HepG2 (cell line): ENCODE data around the gene POP5. TPM values are rescaled to one million over a fixed set of nuclear protein-coding genes. Genes with fewer than 3 reads are reported as not detected.
A peak's percentile ranks its signal among the peaks of the same experiment; 100 is the strongest.

Experiments
- ATAC-seq: fragments of 200-7000 bp; cut with Tn5 transposase; 3 replicates; pipeline ENCODE4 v1.9.1; 2020; ENCODE audit warnings: mild to moderate bottlenecking, moderate library complexity
- BruUV-seq: library from RNA; stranded (reverse); fragments of 400-500 nt; replicated peaks from 2 replicates; lab custom pipeline; 2021; lab: Mats Ljungman, UMichigan
- CTCF ChIA-PET: fragments of 300-600 bp; formaldehyde crosslinking; extraction: SDS; loops from one replicate; lab custom pipeline; 2021; ENCODE audit warnings: low total read pairs, inconsistent platforms, low intra/inter-chr PET ratio; lab: Yijun Ruan, JAX
- POLR2A ChIA-PET: fragments of 350-600 bp; sonication (Branson Sonifier 250); formaldehyde crosslinking; loops from one replicate; lab custom pipeline; 2020; ENCODE audit warnings: antibody characterized with exemption, inconsistent platforms; lab: Yijun Ruan, JAX
- DNase-seq: peaks from one replicate; pipeline ENCODE4 v3.0.0-alpha.2; 2015; ENCODE audit warnings: low spot score
- FAIRE-seq: peaks from 3 replicates; lab custom pipeline; 2011; peaks lifted over from hg19 to GRCh38; lab: Jason Lieb, UNC
- H2AFZ ChIP-seq: one replicate; pipeline ENCODE4 v1.6.1; 2011; ENCODE audit warnings: low read length, inconsistent platforms
- H3K27ac ChIP-seq: fragments of 300-600 bp; 3 replicates; pipeline ENCODE4 v1.8.0; 2011; ENCODE audit warnings: mixed run types, mild to moderate bottlenecking, mixed read lengths, low read length, inconsistent platforms; ENCODE audit not compliant: insufficient read depth; ENCODE audit errors: extremely low read length
- H3K27me3 ChIP-seq, 2 experiments: fragments of 200-600 bp in 1 of 2; 2 replicates in 1 of 2; 3 replicates in 1 of 2; pipeline versions ENCODE4 v1.6.0 to v1.8.0; 2011; ENCODE audit warnings: low read length in 2 of 2, mild to moderate bottlenecking in 2 of 2, moderate library complexity in 2 of 2, inconsistent platforms in 1 of 2; ENCODE audit not compliant: insufficient read depth in 2 of 2, control insufficient read depth in 1 of 2
- H3K36me3 ChIP-seq, 2 experiments: fragments of 200-600 bp in 1 of 2; replicated peaks in 1 of 2; 2 replicates in 1 of 2; 3 replicates in 1 of 2; pipeline versions ENCODE4 v1.5.1 to v1.8.0; 2011; ENCODE audit warnings: low read length in 2 of 2, inconsistent platforms in 1 of 2; ENCODE audit not compliant: insufficient read depth in 2 of 2, control insufficient read depth in 1 of 2
- H3K4me1 ChIP-seq: 2 replicates; pipeline ENCODE4 v1.5.1; 2012; ENCODE audit warnings: low read length, inconsistent platforms; ENCODE audit not compliant: insufficient read depth
- H3K4me2 ChIP-seq: 2 replicates; pipeline ENCODE4 v1.6.0; 2011; ENCODE audit warnings: low read depth, low read length, inconsistent platforms
- H3K4me3 ChIP-seq, 3 experiments: fragments of 200-600 bp in 1 of 3; sonication (generic), shearing (Covaris generic) in 1 of 3; replicated peaks in 1 of 3; 2 replicates each; pipeline ENCODE4 v1.5.1; 2011 to 2016; ENCODE audit warnings: low read length in 3 of 3, inconsistent platforms in 2 of 3, low read depth in 2 of 3, mild to moderate bottlenecking in 2 of 3, control low read depth in 1 of 3, mixed read lengths in 1 of 3; ENCODE audit not compliant: insufficient read depth in 1 of 3
- H3K79me2 ChIP-seq: one replicate; pipeline ENCODE4 v1.6.1; 2011; ENCODE audit warnings: low read length, inconsistent platforms; ENCODE audit not compliant: insufficient read depth
- H3K9ac ChIP-seq: 2 replicates; pipeline ENCODE4 v1.6.0; 2011; ENCODE audit warnings: mild to moderate bottlenecking, low read depth, low read length, inconsistent platforms; ENCODE audit not compliant: insufficient read depth
- H3K9me3 ChIP-seq: 2 replicates; pipeline ENCODE4 v1.5.1; 2012; ENCODE audit warnings: mild to moderate bottlenecking, low read length
- H4K20me1 ChIP-seq: 2 replicates; pipeline ENCODE4 v1.6.0; 2011; ENCODE audit warnings: inconsistent platforms, mild to moderate bottlenecking, low read length, moderate library complexity; ENCODE audit not compliant: insufficient read depth
- CHD4 ChIP-seq: fragments of 200-600 bp; sonication (generic); IDR thresholded peaks from 2 replicates; pipeline ENCODE4 v1.7.0; 2017; ENCODE audit warnings: mild to moderate bottlenecking, low read length, borderline replicate concordance
- EZH2 ChIP-seq: conservative IDR thresholded peaks from 2 replicates; pipeline ENCODE4 v1.6.1; 2012; ENCODE audit warnings: mild to moderate bottlenecking, low read depth, low read length, moderate library complexity
- FLYWCH1 ChIP-seq: sonication (generic); formaldehyde crosslinking; IDR thresholded peaks from 2 replicates; pipeline ENCODE4 v1.8.1; 2023; ENCODE audit warnings: mild to moderate bottlenecking, missing genetic modification reagents
- GATAD2A ChIP-seq: IDR thresholded peaks from 2 replicates; pipeline ENCODE4 v1.6.1; 2016
- HCFC1 ChIP-seq: fragments of 150-350 bp; IDR thresholded peaks from 2 replicates; pipeline ENCODE4 v1.6.1; 2014; ENCODE audit warnings: low read depth, low read length
- HNRNPUL1 ChIP-seq: fragments of 200-400 bp; formaldehyde crosslinking; IDR thresholded peaks from 2 replicates; pipeline ENCODE4 v1.6.1; 2017; ENCODE audit warnings: low read depth, mild to moderate bottlenecking, low read length, moderate library complexity
- KLF13 ChIP-seq: sonication (generic); formaldehyde crosslinking; IDR thresholded peaks from 2 replicates; pipeline ENCODE4 v1.4.0; 2020; ENCODE audit warnings: mild to moderate bottlenecking, missing genetic modification reagents
- SIN3B ChIP-seq: fragments of 150-350 bp; IDR thresholded peaks from 2 replicates; pipeline ENCODE4 v1.6.1; 2014; ENCODE audit warnings: low read length
- SMAD9 ChIP-seq: sonication (generic); formaldehyde crosslinking; IDR thresholded peaks from 2 replicates; pipeline ENCODE4 v1.5.1; 2020; ENCODE audit warnings: mild to moderate bottlenecking, missing genetic modification reagents
- SRSF4 ChIP-seq: fragments of 200-400 bp; formaldehyde crosslinking; IDR thresholded peaks from one replicate; pipeline ENCODE4 v1.6.1; 2018; ENCODE audit warnings: mild to moderate bottlenecking, low read depth, low read length, moderate library complexity; ENCODE audit not compliant: poor library complexity, severe bottlenecking
- ZBTB21 ChIP-seq: sonication (generic); formaldehyde crosslinking; IDR thresholded peaks from 2 replicates; pipeline ENCODE4 v1.4.0; 2020; ENCODE audit warnings: missing genetic modification reagents
- ZNF468 ChIP-seq: sonication (generic); formaldehyde crosslinking; IDR thresholded peaks from 2 replicates; pipeline ENCODE4 v1.8.0; 2022; ENCODE audit warnings: mild to moderate bottlenecking, moderate library complexity, missing genetic modification reagents
- ZNF841 ChIP-seq: sonication (generic); formaldehyde crosslinking; IDR thresholded peaks from 2 replicates; pipeline ENCODE4 v1.8.1; 2023; ENCODE audit warnings: missing genetic modification reagents, borderline replicate concordance
- ZSCAN29 ChIP-seq: sonication (generic); formaldehyde crosslinking; conservative IDR thresholded peaks from 2 replicates; pipeline ENCODE4 v1.4.0; 2020; ENCODE audit warnings: mild to moderate bottlenecking, missing genetic modification reagents
- WGBS: methylation state at CpG from one replicate; pipeline ENCODE4 v1.1.6; 2017; ENCODE audit warnings: low lambda C conversion rate; 5-methylcytosine and 5-hydroxymethylcytosine counted together
- in situ Hi-C: cut with HindIII; loops from 2 replicates; pipeline ENCODE4 v1.10.0; 2017; ENCODE audit warnings: low pct_unique_long_range_greater_than_20kb; ENCODE audit not compliant: extremely low pct_ligation_motif_present
- intact Hi-C: fragments of 100-400 bp; cut with micrococcal nuclease; formaldehyde crosslinking; loops from one replicate; pipeline ENCODE4 v1.10.0; 2022; ENCODE audit not compliant: unreplicated experiment
- polyA plus RNA-seq, 8 experiments: library from polyadenylated mRNA; depleted of rRNA in 3 of 8; stranded (reverse) in 7 of 8; unstranded in 1 of 8; fragments of >200 nt; fragmentation: Illumina TruSeq in 4 of 8; extraction: Trizol in 4 of 8; gene quantifications; 2 replicates each; pipeline versions ENCODE4 v1.2.1 to v1.2.3, GENCODE V29; 2011 to 2016; ENCODE audit warnings: low read depth in 4 of 8, missing spikeins in 1 of 8, mixed read lengths in 1 of 8; ENCODE audit not compliant: insufficient read depth in 1 of 8
- total RNA-seq, 5 experiments: library from RNA; depleted of rRNA; stranded (reverse); fragments of >200 nt; fragmentation: Illumina TruSeq; extraction: Trizol; gene quantifications; 2 replicates each; pipeline ENCODE4 v1.2.3, GENCODE V29; 2016; ENCODE audit warnings: low read depth in 1 of 5
- TF ChIP-seq, protein P1 (sequence below): sonication (generic); formaldehyde crosslinking; IDR thresholded peaks from 2 replicates; pipeline ENCODE4 v1.5.0; 2020; ENCODE audit warnings: mild to moderate bottlenecking, missing genetic modification reagents
- TF ChIP-seq, protein P2 (sequence below): IDR thresholded peaks from 2 replicates; pipeline ENCODE4 v1.6.1; 2016; ENCODE audit warnings: low read depth, borderline replicate concordance
- TF ChIP-seq, protein P3 (sequence below): sonication (generic); formaldehyde crosslinking; IDR thresholded peaks from 2 replicates; pipeline ENCODE4 v1.4.0; 2020; ENCODE audit warnings: missing genetic modification reagents
- TF ChIP-seq, protein P4 (sequence below): sonication (generic); formaldehyde crosslinking; IDR thresholded peaks from 2 replicates; pipeline ENCODE4 v1.5.1; 2020; ENCODE audit warnings: mild to moderate bottlenecking, moderate library complexity, missing genetic modification reagents

The POP5 gene
- total and polyA plus RNA-seq, 2 of the 13 experiments (the other 11 are each of a cell fraction or from before 2014, with no cell fraction given): 45.6 to 61.3 TPM

DNA sequence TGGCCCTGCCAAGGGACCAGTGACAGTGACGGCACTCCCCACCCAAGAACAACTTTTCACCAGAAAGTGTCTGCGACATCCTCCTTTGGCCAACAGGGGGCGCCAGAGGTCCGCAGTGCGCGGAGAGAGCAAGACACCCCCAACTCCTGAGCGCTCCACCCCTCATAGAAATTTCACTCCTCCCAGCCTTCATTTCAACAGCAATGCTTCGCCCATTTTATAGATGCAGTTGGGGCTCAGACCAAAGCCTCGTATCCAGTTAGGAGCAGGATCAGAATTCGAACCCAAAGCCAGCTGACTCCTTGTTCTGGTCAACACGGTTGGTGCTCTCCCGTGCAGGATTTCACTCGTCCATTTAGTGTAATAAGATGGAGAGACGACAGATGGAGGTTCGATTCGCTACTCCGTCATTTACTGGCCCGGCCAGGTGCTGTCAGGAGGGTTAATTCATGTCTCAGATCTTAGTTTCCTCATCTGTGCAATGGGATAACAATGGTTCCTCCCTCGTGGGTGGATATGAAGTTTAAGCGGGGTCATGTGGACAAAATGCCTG, 2.4 kb upstream of the POP5 start:
- Histone ChIP-seq H3K4me2 (peak overlapping the region; percentile 79), H3K27ac (no peak overlapping the region), H3K4me1 (peaks cover 36% of the 10 kb centered on the region), H3K9ac (no peak overlapping the region), H4K20me1 (no peaks in the 10 kb centered on the region), H3K4me3 (peak overlapping the region in 2 of 3 experiments; percentile 64 to 71; a peak in 4 of 6 replicates), H2AFZ (no peak overlapping the region), H3K79me2 (no peaks in the 10 kb centered on the region), H3K9me3 (no peaks in the 10 kb centered on the region), H3K27me3 (peaks cover 2 to 18% of the 10 kb centered on the region in 2 experiments; a peak in 4 of 5 replicates), H3K36me3 (peaks cover 4 to 6% of the 10 kb centered on the region in 2 experiments; a peak in 2 of 5 replicates)
- intact Hi-C loops (loop anchor here (1.0 to 5.0 kb wide), 3 partner anchors 66 to 389 kb away; partner anchors contain the start of gene UNC119B), in situ Hi-C loops (loop anchor here (5.0 kb wide), 2 partner anchors 69 to 129 kb away; partner anchors contain the start of gene UNC119B)
- CTCF ChIA-PET: interaction anchor here (1.1 to 2.3 kb wide), 4 partner anchors 63 to 360 kb away, joined by 3 to 21 read pairs (median 12); no protein-coding TSS in a partner anchor
- BruUV-seq: no TSS peak
- peak; percentile 43 for FAIRE-seq
- 7% methylated on average over 20 of the region's 20 CpGs for WGBS
- POLR2A ChIA-PET: no interaction called here
- peak; percentile 19 for ATAC-seq
- DNase-seq: peak; percentile 54
- no peak for TF ChIP-seq ZSCAN29 (CRISPR knock-in tag)
- no peak for TF ChIP-seq ZNF841 (CRISPR knock-in tag)
- TF ChIP-seq, protein P1, sequence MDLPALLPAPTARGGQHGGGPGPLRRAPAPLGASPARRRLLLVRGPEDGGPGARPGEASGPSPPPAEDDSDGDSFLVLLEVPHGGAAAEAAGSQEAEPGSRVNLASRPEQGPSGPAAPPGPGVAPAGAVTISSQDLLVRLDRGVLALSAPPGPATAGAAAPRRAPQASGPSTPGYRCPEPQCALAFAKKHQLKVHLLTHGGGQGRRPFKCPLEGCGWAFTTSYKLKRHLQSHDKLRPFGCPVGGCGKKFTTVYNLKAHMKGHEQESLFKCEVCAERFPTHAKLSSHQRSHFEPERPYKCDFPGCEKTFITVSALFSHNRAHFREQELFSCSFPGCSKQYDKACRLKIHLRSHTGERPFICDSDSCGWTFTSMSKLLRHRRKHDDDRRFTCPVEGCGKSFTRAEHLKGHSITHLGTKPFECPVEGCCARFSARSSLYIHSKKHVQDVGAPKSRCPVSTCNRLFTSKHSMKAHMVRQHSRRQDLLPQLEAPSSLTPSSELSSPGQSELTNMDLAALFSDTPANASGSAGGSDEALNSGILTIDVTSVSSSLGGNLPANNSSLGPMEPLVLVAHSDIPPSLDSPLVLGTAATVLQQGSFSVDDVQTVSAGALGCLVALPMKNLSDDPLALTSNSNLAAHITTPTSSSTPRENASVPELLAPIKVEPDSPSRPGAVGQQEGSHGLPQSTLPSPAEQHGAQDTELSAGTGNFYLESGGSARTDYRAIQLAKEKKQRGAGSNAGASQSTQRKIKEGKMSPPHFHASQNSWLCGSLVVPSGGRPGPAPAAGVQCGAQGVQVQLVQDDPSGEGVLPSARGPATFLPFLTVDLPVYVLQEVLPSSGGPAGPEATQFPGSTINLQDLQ (CRISPR knock-in tag): no peak
- peak; percentile 75; the same call in 1 of the 2 replicates for TF ChIP-seq CHD4
- TF ChIP-seq, protein P2, sequence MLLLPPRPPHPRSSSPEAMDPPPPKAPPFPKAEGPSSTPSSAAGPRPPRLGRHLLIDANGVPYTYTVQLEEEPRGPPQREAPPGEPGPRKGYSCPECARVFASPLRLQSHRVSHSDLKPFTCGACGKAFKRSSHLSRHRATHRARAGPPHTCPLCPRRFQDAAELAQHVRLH (CRISPR knock-in tag): peak; percentile 15; the same call in 1 of the 2 replicates
- no peak for TF ChIP-seq EZH2
- TF ChIP-seq SRSF4: no peak
- TF ChIP-seq KLF13: no peak
- no peak for TF ChIP-seq ZNF468 (CRISPR knock-in tag)
- no peak for TF ChIP-seq HCFC1
- TF ChIP-seq GATAD2A (CRISPR knock-in tag): peak; percentile 40; the same call in 1 of the 2 replicates
- TF ChIP-seq SMAD9: no peak
- no peak for TF ChIP-seq SIN3B
- TF ChIP-seq, protein P3, sequence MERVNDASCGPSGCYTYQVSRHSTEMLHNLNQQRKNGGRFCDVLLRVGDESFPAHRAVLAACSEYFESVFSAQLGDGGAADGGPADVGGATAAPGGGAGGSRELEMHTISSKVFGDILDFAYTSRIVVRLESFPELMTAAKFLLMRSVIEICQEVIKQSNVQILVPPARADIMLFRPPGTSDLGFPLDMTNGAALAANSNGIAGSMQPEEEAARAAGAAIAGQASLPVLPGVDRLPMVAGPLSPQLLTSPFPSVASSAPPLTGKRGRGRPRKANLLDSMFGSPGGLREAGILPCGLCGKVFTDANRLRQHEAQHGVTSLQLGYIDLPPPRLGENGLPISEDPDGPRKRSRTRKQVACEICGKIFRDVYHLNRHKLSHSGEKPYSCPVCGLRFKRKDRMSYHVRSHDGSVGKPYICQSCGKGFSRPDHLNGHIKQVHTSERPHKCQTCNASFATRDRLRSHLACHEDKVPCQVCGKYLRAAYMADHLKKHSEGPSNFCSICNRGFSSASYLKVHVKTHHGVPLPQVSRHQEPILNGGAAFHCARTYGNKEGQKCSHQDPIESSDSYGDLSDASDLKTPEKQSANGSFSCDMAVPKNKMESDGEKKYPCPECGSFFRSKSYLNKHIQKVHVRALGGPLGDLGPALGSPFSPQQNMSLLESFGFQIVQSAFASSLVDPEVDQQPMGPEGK: peak; percentile 82
- TF ChIP-seq, protein P4, sequence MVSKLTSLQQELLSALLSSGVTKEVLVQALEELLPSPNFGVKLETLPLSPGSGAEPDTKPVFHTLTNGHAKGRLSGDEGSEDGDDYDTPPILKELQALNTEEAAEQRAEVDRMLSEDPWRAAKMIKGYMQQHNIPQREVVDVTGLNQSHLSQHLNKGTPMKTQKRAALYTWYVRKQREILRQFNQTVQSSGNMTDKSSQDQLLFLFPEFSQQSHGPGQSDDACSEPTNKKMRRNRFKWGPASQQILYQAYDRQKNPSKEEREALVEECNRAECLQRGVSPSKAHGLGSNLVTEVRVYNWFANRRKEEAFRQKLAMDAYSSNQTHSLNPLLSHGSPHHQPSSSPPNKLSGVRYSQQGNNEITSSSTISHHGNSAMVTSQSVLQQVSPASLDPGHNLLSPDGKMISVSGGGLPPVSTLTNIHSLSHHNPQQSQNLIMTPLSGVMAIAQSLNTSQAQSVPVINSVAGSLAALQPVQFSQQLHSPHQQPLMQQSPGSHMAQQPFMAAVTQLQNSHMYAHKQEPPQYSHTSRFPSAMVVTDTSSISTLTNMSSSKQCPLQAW (CRISPR knock-in tag): no peak
- TF ChIP-seq ZBTB21 (CRISPR knock-in tag): no peak
- TF ChIP-seq FLYWCH1: no peak
- TF ChIP-seq HNRNPUL1: no peak
